CD4-positive, alpha-beta T cell treated with Interferon gamma for 1 hour (primary cell): ENCODE measurements around the gene FAM24A.
"Not testable (repeated sequence)": the region's sequence is repeated elsewhere in the genome, so short reads cannot be mapped to it uniquely, and the experiment has no call there.

Experiments
- DNase-seq: peaks from one replicate; pipeline ENCODE4 v3.0.0-alpha.2; 2020

FAM24A gene, protein sequence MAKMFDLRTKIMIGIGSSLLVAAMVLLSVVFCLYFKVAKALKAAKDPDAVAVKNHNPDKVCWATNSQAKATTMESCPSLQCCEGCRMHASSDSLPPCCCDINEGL

DNA sequence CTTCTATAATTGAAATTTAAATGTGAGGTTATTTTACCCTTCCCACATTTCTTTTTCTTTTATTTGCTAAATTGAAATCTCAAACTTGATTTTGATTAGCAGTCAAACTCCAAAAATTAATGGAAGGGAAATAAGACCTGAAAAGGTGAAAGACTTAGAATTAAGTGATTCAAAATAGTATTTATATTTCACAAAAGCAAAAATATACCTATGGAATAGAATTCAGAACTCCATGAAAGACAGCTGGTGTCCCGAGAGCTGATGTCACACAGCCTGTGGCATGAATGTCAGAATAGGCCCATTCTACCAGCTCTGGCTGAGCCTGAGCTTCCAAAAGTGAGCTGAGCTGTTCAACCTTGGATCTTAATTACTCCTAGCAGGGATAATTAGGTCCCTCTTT is at the start of gene FAM24A:
TSS of gene FAM24A (plus strand) at position 301 of the 400 bp plus-strand sequence. CDS start 1,025 bp downstream, outside the sequence.
- no peak for DNase-seq

DNA sequence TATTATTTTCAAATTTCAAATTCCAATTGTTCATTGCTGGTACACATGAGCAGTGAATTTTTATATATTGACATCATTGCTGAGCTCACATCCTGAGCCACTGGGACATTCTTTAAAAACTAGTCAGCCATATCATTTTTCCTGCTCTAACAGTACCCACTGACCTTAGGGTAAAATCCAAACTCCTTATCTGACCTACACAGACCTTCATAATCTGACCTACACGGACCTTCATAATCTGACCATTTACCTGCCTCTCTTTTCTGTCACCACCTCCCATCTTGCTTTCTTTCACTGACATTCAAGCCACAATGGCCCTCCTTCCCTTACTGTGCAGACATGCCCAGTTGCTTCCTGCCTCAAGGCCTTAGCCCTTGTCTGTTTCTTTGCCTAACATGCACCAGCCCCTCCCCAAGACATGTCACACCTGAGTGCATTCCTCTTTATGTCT is 48.7 kb upstream of the FAM24A start:
- no peak for DNase-seq

DNA sequence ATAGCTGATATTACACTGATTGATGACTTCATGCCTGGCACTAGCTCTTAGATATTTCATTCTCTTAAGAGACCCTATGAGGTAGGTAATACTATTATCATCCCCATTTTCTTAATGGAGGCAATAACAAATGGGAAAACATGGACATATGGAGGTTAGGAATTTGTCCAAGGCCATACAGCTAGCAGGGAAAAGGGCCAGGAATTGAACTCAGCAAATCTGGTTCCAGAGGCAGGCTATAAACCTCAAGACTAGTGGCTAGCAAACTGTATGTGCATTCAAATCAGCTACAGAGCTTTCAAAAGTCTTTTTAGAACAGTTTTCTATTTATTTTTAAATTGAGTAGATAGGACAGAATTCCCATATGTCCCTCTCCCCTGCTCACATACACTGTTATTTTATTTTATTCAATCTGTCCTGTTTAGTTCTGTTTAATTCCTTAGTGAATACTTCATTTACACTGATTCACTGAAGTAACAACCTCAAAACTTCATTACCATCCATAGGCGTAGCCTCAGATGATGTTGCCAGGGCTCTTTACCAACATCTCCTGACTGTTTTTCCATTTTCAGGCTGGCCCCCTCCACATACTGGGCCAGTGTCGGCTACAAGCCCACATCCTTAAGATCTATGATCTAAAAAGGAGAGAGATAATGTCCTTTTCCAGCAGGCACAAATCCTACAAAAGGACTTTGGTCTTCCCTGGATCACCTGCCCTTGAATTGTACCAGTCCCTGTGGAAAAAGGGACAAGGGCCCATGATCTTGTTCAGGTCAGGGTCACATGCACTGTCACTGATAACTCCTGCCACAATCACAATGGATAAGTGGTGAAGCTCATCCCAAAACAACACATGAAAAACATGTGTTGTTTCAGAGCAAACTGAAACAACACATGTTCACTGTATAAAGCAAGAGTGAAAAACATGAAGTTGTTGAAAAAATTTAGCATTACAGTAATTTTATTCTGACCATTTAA is 46.9 kb upstream of the FAM24A start:
- DNase-seq: no peak

DNA sequence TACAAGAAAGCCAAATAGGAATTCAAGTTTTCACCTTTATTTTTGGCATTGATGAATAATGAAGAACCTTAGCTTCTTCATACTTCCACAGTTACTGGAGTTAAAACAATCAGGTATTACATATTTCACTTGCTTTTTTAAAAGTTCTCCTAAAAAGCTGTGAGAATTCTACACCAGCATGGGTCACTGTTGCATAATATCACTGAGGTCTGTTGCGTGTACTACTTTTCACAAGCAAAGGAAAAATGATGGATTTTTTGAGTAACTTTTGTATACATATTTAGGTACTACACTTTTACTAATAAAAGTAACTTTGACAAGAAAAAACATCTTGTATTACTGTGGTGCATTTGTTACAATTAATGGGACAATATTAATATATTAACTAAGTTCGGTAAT is 46.2 kb upstream of the FAM24A start:
- DNase-seq: no peak

DNA sequence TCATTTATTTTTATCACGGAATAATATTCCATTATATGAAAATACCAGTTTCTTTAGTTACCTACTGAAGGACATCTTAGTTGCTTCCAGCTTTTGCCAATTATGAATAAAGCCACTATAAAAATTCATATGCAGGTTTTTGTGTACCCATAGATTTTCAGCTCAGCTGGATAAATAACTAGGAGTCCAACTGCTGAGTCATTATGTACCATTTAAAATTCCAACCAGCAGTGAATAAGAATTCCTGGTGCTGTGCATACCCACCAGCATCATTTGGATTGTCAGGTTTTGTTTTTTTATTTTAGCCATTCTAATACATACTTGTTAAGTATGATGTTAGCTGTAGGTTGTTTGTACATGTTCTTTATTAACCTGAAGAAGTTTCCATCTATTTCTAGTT is 45.5 kb upstream of the FAM24A start:
- no peak for DNase-seq

DNA sequence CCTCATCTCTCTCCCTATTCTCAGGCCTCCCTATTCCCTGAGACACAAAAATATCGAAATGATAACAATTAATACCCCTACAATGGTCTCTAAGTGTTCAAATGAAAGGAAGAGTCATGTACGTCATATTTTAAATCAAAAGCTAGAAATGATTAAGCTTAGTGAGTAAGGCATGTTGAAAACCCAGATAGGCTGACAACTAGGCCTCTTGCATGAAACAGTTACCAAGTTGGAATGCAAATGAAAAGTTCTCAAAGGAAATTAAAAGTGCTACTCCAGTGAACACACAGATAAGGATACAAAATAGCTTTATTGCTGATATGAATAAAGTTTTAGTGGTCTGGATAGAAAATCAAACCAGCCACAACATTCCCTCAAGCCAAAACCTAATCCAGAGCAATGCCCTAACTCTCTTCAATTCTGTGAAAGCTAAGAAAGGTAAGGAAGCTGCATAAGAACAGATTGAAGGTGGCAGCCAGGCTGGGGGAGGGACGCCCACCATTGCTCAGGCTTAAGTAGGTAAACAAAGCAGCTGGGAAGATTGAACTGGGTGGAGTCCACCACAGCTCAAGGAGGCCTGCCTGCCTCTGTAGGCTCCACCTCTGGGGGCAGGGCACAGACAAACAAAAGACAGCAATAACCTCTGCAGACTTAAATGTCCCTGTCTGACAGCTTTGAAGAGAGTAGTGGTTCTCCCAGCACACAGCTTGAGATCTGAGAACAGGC is 43.5 kb upstream of the FAM24A start:
- DNase-seq: not testable (repeated sequence)

DNA sequence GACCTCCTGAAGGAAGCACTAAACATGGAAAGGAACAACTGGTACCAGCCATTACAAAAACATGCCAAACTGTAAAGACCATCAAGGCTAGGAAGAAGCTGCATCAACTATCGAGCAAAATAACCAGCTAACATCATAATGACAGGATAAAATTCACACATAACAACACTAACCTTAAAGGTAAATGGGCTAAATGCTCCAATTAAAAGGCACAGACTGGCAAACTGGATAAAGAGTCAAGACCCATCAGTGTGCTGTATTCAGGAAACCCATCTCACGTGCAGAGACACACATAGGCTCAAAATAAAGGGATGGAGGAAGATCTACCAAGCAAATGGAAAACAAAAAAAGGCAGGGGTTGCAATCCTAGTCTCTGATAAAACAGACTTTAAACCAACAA is 41.6 kb upstream of the FAM24A start:
- not testable (repeated sequence) for DNase-seq

DNA sequence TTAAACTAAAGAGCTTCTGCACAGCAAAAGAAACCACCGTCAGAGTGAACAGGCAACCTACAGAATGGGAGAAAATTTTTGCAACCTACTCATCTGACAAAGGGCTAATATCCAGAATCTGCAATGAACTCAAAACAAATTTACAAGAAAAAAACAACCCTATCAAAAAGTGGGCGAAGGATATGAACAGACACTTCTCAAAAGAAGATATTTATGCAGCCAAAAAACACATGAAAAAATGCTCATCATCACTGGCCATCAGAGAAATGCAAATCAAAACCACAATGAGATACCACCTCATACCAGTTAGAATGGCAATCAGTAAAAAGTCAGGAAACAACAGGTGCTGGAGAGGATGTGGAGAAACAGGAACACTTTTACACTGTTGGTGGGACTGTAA is 38.5 kb upstream of the FAM24A start:
- not testable (repeated sequence) for DNase-seq

DNA sequence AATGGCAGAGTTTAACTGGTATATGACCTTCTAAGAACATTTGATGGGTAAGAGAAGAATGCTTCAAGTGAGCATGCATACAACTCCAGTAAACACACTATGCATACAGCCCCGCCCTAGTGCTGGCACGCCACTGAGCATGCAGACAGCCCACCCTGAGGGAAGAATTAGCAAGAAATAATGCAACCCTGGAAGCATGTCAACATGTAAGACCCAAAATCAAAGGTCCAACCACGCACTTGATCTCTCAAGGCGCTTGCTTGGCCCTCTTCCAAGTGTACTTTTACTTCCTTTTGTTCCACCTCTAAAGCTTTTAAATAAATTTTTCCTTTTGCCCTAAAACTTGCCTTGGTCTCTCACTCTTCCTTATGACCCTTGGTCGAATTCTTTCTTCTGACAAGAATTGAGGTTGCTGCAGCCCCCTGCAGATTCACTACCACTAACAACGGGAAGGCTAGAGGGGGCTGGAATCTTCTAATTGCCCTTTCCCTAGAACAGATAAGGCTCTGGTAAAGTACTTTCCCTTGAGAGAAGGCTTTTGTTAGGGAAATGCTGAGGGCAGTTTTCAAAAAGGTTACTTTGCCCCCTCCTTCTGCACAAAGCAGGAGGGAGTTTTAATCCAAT is 34.5 kb upstream of the FAM24A start:
- no peak for DNase-seq

DNA sequence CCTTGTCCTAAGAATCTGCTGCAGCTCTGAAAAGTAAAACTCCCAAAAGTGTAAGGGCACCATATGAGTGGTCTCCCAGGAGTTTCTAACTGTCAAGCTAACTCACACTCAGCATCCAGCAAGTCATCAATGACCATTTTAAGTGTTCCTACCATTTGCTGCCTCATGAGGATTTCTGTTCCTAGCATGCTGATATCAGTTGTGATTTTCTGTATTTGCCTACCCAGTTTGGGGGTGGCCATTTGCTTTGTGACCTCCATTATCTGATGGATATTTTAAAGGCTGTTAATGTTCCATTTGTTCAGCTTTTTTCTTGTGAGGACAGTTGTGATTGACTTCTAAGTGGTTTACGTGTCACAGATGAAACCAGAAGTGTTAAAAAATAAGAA is 33.9 kb upstream of the FAM24A start:
- DNase-seq: no peak

DNA sequence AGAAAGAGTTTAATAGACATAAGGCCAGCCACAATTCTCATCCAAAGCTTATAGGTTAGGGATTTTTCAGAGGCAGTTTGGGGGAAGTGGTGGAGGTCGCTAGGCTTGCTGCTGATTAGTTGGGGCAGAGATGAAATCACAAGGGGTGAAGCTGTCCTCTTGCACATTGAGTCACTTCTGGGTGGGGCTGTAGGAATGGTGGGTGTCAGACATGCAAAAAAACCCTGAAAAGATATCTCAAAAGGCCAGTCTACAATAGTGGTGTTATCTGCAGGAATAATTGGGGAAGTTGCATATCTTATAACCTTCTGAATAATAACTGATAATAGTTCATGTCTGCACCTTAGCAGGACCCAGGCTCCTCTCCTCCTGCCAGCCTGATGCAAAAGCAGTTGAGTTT is 33.1 kb upstream of the FAM24A start:
- no peak for DNase-seq

DNA sequence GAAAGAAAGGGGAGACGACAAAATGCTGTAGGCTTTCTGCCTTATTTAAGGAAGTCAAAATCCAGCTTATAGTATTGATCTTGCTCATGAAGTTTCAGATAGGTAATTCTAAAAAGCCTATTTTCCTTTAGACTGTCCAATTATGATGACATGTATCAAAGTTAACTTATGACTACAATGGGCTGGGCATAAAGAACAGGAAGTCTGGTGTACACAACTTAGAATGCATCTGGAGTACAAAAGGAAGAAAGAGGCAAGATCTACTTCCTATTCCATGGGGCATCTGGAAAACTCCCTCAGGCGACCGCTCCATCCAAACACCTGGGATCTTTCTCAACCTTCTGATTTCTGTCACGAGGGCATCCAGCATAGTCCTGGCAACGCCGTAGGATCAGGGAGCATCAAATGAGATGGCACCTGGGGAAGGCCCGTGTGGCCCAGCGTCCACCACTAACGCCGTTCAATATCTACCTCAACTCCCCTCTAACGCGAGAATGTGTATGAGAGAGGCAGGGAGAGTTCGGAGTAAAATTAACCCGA is 31.5 kb upstream of the FAM24A start:
- no peak for DNase-seq

DNA sequence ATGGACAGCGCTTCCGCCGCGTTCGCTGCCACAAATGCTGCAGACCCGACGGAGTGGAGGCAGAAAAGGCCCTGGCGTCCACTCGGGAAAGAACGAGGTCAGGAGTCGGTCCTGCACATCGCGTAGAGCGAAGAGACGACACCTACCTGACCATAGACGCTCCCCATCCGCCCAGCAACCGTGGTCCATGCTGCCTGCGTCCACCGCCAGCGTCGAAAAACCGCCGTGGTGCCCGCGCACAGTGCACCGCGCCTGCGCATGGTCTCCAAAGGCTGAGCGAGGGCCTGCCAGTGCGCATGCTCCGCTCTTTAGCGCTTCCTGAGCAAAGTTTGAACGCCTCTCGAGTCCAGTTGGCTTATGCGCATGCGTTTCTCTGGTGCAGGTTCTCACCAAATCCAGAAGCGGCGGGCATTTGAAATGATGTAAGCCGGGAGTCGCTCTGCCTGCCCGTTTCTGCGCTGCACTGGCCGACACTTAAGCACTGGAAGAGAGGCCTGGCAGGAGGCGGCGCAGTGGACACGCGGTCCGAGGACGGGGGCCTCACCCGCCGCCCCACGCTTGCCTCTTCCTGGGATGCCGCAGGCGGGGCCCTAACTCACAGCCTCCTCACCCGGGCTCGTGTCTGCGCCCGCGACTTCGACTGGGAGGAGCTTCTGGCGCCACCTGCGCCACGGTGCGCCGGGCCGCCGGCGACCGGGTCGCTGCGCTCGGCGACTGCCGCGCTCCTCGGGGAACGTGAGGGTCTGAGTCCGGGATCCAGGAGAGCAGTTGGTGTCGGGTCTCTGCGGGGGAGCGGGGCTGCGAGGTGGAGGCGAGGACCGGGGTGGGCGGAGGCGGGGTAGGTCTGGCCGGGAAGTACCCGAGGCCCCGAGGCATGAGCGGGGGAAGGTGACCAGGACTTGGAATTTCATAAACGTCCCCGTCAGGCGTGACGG is 30.8 kb upstream of the FAM24A start, which contains the start of gene FAM24B:
TSS of gene FAM24B (minus strand) at position 243 of the 935 bp plus-strand sequence. CDS start 29,066 bp downstream, outside the sequence.
- peak; percentile 96 for DNase-seq

DNA sequence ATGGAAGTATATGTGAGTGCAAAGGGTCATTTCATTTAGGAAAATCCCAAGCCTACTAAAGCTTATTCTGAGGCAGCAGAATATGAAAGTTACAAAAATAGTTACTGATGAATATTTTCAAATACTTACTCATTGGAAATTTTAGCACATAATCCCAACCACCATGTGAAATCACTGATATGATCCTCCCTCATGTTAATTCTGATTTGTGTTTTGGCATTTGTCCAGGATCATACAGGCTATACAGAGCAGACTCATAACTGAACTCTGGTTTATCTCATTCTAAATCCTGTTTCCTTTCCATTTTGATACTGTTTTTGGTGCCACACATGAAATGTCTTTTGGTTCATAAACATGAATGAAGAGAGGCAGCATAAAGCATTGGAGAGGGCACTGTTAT is 27.6 kb upstream of the FAM24A start:
- no peak for DNase-seq

DNA sequence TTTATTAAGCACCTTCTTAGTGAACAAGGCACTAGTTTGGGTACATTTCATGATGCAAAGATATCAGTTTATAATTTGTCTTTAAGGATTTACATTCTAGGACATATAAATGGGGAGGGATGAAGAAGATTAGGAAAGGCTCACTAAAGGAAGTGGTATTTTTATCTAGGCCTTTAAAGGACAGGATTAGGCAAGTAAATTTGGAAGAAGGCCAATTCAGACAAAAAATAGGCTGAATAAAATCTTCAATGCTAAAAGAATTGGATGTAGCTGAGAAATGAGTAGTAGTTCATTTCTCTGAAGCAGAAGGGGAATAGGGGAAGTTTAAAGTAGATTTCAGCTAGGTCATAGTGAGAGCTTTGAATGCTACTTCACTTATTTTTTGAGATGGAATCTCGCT is 26.2 kb upstream of the FAM24A start:
- DNase-seq: no peak

DNA sequence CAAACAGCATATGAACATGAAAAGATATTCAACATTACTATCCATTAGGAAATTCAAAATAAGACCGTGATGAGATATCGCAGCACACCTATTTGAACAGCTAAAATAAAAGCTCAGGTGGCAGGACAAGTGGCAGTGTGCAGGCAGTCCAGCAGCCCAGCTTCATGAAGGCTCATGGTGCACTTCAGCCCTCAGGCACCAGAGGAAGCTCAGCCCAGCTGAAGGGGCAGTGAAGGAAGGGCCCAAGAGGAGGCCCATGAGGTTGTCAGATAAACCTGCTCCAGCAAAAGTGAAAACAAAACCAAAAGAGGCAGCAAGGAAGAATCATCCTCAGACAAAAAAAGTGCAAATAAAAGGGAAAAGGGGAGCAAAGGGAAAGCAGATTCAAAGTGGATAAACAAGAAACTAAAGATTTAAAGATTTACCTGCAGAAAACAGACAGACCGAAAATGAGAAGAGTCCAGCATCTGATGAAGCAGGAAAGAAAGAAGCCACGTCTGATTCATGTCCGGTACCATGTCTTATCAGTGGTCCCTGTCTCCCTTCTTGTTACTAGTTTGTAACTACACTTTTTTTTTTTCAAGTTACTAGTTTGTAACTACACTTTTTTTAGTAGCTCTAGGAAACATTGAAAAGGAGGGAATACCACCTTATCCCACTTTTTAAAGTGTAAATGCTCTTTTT is 16.0 kb upstream of the FAM24A start:
- no peak for DNase-seq

DNA sequence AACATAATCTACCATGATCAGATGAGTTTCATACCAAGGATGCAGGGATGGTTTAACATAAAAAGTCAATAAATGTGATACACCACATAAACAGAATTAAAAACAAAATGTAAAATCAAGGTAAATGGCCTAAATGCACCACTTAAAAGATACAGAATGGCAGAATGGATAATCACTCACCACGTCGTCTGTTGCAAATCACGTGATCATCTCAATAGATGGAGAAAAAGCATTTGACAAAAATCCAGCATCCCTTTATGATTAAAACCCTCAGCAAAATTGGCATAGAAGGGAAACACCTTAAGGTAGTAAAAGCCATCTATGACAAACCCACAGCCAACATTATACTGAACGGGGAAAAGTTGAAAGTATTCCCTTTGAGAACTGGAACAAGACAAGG is 6.5 kb upstream of the FAM24A start:
- not testable (repeated sequence) for DNase-seq

DNA sequence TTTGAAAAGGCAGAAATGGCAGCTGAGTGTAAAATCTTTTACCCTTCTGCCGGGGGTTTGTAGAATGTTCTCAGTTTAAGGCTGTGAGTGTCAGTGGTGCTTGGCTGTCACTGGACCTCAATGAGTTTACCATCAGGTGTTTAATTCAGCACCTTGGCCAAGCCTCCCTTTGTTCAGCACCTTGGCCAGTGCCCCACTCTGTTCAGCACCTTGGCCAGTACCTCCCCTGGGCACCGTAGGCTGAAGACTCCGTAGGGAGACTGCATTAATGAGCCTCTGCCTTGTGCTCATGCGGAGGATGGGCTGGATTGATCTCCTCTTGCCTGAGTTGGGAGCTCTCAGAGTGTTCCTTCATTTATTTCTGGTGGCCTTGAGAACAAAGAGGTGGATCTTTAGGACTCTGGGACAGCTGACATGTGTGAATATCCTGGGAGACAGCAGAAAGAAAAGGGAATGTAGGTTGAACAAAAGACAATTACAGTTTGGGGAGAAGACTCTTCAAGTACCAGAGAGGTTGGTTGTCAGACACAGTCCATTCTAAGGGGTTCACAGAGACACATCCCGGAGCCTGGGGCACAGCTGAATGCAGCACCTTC is 1.6 kb downstream of the FAM24A start:
- no peak for DNase-seq

DNA sequence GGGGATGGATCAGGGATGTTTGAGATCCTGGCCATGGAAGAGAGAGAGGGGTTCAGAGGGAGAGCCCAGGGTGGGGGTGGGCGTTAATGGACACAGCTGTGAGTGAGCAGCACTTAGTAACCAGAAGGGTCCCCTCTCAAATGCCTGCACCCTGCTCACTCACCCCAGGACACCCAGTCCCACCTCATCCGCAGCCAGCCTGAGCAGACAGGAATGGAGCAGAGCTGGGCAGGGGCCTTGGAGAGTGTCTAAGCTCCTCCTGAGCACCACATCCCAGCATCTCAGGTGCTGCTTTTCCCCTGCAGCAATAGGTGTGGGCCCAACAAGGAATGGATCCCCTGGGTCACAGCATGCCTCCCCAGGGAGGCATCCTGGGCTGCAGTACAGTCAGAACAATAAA is 5.3 kb downstream of the FAM24A start:
- no peak for DNase-seq

DNA sequence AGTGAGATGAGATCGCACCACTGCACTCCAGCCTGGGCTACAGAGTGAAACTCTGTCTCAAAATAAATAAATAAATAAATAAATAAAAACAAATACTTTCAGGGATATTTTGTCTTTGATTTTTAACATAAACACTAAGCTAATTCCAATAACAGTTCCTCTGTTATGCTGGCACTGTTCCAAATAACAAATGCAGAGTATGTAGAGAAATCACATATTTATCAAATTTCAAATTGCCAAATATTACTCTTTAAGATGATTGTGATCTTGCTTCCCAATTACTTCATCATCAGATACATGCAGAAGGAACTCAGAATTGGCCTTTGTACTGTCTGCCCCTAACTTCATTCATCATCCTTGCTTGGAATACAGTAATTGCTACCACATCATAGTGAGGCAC is 19.7 kb downstream of the FAM24A start:
- no peak for DNase-seq
